HL-60/S4 treated with phorbol 12-myristate 13-acetate at 8.2 ng/mL for 4 days and 3 days (cell line): Measurements from ENCODE around the gene HBP1.
"Not testable (repeated sequence)": the region's sequence is repeated elsewhere in the genome, so short reads cannot be mapped to it uniquely, and the experiment has no call there.

Experiments
- in situ Hi-C: fragments of 300-500 bp; cut with MboI; formaldehyde crosslinking; loops from 2 replicates; pipeline ENCODE4 v1.15.0; 2022; ENCODE audit warnings: low sequenced_read_pairs

Gene HBP1

GRCh38 chr7:107219563-107220244 is 50.9 kb downstream of the HBP1 start:
- in situ Hi-C loops = no loop called here

DNA sequence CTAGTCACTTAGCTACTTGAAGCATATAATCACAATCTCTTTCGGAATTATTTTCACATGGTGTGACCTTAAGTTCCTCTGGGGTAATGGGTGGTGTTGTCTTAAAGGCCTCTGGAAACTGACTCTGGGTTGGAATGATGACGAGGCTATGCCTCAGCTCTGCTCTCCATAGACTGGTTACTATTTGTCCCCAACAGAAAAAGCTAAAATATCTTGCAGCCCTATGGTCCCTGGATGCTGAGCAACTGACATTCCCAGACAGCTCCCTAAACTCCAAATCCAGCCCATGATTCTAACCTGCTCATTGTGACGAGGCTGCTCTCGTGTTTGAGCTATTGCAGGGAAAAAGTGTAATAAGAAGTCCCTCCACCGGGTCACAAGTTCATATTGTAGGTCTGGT is 51.6 kb downstream of the HBP1 start:
- in situ Hi-C loops = no loop called here

DNA sequence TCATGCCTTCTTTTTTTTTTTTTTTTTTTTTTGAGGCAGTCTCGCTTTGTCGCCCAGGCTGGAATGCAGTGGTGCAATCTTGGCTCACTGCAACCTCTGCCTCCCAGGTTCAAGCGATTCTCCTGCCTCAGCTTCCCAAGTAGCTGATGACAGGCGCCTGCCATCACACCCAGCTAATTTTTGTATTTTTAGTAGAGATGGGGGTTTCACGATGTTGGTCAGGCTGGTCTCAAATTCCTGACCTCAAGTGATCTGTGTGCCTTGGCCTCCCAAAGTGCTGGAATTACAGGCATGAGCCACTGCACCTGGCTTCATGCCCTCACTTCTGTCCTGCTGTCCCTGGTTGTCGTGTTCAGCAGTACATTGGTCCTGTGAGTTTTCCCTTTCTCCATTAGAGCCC is 52.0 kb downstream of the HBP1 start:
- in situ Hi-C loops = not testable (repeated sequence)

- in situ Hi-C loops = no loop called here
Measured at GRCh38 chr7:107224374-107225223, 55.8 kb downstream of the HBP1 start.

DNA sequence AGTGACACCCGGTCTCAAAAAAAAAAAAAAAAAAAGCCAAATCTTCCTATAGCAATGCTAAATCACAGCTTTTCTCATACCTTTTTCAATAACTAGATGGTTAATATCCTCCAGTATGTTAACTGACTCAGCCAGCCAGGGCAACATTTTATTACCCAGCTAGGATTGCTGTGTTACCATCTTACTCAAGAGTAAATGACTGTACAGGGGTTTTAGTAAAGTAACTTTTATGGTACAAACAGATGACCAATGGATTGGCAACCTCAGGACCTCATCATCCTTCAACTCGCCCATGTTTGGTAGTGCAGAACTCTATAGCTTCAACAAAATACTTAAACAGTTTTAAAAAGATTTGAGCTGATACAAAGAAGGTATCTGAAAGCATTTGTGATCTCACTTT is 59.5 kb downstream of the HBP1 start:
- in situ Hi-C loops = no loop called here

GRCh38 chr7:107230334-107230733 is 61.5 kb downstream of the HBP1 start:
- in situ Hi-C loops = no loop called here

DNA sequence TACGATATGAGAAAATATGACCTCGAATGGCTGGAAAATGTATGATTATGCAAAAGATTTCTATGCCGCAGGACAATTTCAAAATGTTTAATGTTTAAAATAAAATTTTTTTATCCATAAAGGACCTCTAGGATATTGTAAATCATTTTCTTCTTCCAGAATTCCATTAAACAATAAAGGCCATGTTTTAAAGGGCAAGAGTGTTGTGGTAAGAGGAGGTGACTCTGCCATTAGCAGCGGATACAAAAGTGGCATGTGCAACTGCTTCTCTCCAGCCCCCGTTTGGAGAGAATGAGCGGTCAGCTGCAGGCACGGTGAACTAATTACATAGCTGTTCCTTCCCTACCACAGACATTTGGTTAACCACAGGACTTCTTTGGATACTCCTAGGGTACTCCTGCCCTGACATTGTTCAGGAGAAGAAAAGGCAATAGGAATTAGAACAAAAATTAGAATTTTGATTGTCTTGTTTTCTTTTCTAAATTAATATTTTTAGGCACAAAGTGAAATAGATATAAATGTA is 63.8 kb downstream of the HBP1 start:
- in situ Hi-C loops = no loop called here

DNA sequence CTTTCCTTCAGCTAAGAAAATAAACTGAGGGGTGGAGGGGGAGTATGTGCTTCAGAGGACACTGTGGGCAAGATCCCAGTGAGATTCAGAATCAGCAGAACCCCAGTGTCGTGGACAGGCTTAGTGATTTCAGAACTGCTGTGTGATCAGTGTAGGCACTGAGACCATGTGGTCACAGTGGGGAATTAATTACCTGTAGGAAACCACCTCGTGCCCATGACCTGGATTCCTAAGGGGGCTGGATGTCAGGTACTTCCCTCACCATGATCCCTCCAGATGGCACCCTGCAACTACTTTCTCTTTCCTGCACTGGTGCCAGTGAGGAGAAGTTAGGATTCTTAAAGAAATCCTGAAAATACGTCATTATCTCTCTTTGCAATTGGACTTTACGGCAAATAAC is 64.4 kb downstream of the HBP1 start:
- in situ Hi-C loops = no loop called here

DNA sequence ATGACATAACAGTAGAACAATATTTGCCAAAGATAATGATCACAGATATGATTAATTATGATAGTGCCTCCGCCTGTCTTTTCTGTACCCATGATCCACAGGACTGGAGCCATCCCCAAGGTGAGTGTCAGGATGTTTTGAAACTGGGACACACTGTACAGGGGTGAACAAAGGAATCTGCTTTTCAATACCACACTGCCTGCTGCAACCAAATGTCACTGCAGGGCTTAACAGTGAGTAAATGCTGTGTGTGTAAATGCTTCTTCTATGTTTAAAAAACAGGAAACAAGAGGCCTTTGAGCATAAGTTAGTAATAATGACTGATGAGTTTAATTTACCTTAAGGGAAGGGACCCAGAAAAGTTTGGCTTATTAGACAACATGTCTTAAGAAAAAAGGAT is 65.2 kb downstream of the HBP1 start:
- in situ Hi-C loops = no loop called here

GRCh38 chr7:107234436-107234835 is 65.6 kb downstream of the HBP1 start:
- in situ Hi-C loops = no loop called here

DNA sequence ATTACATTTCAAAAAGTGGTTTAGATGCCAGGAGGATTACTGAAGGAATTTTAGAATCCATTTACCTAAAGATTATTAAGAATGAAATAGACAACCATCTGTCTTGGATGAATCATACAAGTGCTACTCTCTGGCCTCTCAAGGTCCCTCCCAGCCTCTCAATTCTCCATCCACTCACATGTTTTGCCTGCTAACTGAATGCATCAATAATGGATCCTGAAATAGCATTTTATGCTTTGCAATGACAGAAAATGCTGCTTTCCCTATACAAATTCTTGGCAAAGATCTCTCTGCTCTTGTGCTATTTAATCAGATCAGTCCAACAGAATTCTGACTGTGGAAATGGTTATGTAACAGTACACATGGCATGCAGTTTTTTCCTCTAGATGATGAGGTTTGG is 68.1 kb downstream of the HBP1 start:
- in situ Hi-C loops = no loop called here

DNA sequence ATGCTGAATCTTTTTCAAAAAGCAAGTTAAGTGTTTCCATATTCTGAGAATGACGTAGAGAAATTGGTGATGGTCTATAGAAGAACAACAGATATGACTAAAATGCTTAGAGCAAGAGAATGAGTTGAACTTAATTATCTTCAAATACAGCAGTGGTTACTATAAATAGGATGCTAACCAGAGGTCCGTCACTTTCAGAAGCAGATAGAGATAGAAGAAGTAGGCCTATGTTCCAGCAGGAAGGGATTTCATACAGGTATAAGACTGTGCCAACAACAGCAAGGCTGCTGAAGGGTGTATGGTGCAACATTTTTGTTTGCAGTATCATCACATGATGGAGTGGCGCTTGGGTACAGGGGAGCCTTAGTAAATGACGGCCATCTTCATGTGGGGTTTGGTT is 68.6 kb downstream of the HBP1 start:
- in situ Hi-C loops = no loop called here

DNA sequence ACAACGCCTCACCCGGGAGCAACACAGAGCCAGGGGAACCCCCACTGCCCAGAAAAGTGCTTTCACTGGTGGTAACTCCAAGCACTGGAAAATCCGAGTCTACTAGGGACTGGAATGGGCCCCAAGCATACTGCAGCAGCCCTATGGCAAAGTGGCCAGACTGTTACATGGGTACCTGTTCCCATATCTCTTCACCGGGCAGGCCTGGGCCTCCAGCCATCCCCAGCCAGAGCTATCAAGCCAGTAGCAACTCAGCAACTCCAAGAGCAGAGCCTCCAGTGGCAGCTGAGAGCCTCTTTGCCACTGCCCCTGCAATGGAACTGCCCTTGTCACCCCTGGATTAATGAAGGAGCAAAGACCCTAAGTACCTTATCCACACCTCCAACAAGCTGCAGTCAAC is 73.5 kb downstream of the HBP1 start:
- in situ Hi-C loops = no loop called here

DNA sequence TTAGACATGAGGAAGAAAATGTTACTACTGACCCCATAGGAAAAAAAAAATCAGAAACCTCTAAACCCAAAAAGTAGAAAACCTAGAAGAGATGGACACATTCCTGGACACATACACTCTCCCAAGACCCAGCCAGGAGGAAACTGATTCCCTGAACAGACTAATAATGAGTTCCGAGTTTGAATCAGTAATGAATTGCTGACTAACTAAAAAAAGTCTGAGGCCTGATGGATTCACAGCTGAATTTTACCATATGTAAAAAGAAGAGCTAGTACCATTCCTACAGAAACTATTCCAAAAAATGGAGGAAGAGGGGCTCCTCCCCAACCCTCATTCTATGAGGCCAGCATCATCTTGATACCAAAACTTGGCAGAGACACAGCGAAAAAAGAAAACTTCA is 75.8 kb downstream of the HBP1 start:
- in situ Hi-C loops = no loop called here

- in situ Hi-C loops = not testable (repeated sequence)
Measured at GRCh38 chr7:107246836-107247235, 78.0 kb downstream of the HBP1 start.

- in situ Hi-C loops = no loop called here
Measured at GRCh38 chr7:107248551-107249316, 79.9 kb downstream of the HBP1 start.

DNA sequence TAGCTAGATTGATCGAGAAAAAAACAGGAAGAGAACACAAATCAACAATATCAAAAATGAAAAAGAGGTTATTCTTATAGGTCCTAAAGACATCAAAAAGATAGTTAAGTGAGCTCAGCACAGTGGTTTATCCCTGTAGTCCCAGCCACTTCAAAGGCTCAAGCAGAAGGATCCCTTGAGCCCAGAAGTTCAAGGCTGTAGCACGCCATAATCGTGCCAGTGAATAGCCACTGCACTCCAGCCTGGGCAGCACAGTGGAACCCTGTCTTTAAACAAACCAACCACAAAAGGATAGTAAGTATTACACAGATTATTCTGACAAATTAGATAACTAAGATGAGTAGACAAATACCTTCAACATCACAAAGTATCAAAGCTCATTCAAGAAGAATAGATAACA is 83.2 kb downstream of the HBP1 start:
- in situ Hi-C loops = no loop called here
